Tibial nerve (tissue), 4 donors: ENCODE measurements around the gene SLC25A36.

Source experiments
- EP300 ChIP-seq, 2 donors: sonication (generic); formaldehyde crosslinking; IDR thresholded peaks; one replicate each; pipeline ENCODE4 v1.6.1; 2017; ENCODE audit warnings: antibody characterized with exemption in 2 of 2, mild to moderate bottlenecking in 1 of 2
- POLR2A ChIP-seq, 2 donors: fragments of 450-650 bp; IDR thresholded peaks; one replicate each; pipeline ENCODE4 v1.6.1; 2017; ENCODE audit warnings: antibody characterized with exemption in 2 of 2, mild to moderate bottlenecking in 2 of 2, moderate library complexity in 2 of 2
- TF ChIP-seq, protein P1 (sequence below), 5 experiments: fragments of 200-600 bp in 3 of 5; fragments of 450-650 bp in 2 of 5; sonication (generic) in 3 of 5; IDR thresholded peaks; one replicate each; pipeline ENCODE4 v1.5.1; 2016 to 2019; ENCODE audit warnings: antibody characterized with exemption in 5 of 5, mild to moderate bottlenecking in 3 of 5, moderate library complexity in 2 of 5

DNA sequence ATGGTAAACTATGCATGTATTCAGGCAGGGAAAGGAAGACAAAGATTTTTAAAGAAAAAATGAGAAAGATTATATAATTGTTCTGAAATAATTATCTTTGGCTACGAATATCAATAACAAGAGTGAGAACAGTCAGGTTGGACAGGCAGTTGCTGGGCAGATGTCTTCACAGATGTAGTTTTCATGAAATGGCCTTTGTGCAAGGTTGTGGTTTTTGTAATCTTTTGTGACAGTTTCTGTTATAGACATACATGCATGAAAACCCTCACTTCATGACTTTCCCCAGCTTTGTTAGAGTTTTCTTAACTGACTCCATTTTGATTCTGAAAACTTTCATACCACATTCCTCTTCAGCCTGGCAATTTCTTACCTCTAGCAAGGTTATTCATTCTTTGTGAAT lies 34.9 kb upstream of the SLC25A36 start:
- TF ChIP-seq, protein P1, sequence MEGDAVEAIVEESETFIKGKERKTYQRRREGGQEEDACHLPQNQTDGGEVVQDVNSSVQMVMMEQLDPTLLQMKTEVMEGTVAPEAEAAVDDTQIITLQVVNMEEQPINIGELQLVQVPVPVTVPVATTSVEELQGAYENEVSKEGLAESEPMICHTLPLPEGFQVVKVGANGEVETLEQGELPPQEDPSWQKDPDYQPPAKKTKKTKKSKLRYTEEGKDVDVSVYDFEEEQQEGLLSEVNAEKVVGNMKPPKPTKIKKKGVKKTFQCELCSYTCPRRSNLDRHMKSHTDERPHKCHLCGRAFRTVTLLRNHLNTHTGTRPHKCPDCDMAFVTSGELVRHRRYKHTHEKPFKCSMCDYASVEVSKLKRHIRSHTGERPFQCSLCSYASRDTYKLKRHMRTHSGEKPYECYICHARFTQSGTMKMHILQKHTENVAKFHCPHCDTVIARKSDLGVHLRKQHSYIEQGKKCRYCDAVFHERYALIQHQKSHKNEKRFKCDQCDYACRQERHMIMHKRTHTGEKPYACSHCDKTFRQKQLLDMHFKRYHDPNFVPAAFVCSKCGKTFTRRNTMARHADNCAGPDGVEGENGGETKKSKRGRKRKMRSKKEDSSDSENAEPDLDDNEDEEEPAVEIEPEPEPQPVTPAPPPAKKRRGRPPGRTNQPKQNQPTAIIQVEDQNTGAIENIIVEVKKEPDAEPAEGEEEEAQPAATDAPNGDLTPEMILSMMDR (IDR thresholded peaks at IDR 0.05) = no peak
- TF ChIP-seq POLR2A (IDR thresholded peaks at IDR 0.05) (no peak), EP300 (IDR thresholded peaks at IDR 0.05) (no peak)
